Breast epithelium (tissue), 3 donors: ENCODE data around the gene ARHGEF12.

Source experiments
- CTCF ChIP-seq, 3 donors: fragments of 450-650 bp; IDR thresholded peaks; one replicate each; pipeline ENCODE4 v1.5.1; 2016 to 2017; ENCODE audit warnings: antibody characterized with exemption in 3 of 3, mild to moderate bottlenecking in 3 of 3, moderate library complexity in 3 of 3
- POLR2A ChIP-seq: fragments of 450-650 bp; IDR thresholded peaks from one replicate; pipeline ENCODE4 v1.6.1; 2016; ENCODE audit warnings: antibody characterized with exemption, mild to moderate bottlenecking, moderate library complexity
- POLR2AphosphoS5 ChIP-seq, 3 donors: sonication (generic); formaldehyde crosslinking; IDR thresholded peaks; one replicate each; pipeline ENCODE4 v1.6.1; 2017; ENCODE audit warnings: antibody characterized with exemption in 3 of 3

- TF ChIP-seq CTCF (IDR thresholded peaks at IDR 0.05) (no peak), POLR2AphosphoS5 (IDR thresholded peaks at IDR 0.05) (no peak), POLR2A (no peak)
These were observed 47.4 kb downstream of the ARHGEF12 start for GRCh38 chr11:120383518-120384155.
